GM18951 (cell line): Measurements from ENCODE around the gene OCLN.
"Not testable (repeated sequence)": the region's sequence is repeated elsewhere in the genome, so short reads cannot be mapped to it uniquely, and the experiment has no call there.

Source experiments
- POLR2A ChIP-seq: IDR thresholded peaks from 4 replicates; pipeline ENCODE4 v1.6.1; 2011; ENCODE audit warnings: mild to moderate bottlenecking; ENCODE audit not compliant: insufficient read length, insufficient read depth; ENCODE audit errors: extremely low read depth
- in situ Hi-C: fragments of 300-500 bp; cut with MboI; formaldehyde crosslinking; loops from one replicate; pipeline ENCODE4 v1.12.0; 2022; ENCODE audit warnings: low sequenced_read_pairs, mixed read lengths, inconsistent platforms; ENCODE audit not compliant: unreplicated experiment

The OCLN gene

GRCh38 chr5:69528035-69528434, 35.4 kb downstream of the OCLN start:
- in situ Hi-C loops: no loop called here
- TF ChIP-seq POLR2A: no peak

GRCh38 chr5:69528609-69529008, 36.0 kb downstream of the OCLN start:
- in situ Hi-C loops: no loop called here
- no peak for TF ChIP-seq POLR2A

- in situ Hi-C loops: loop anchor here (10.0 kb wide), 1 partner anchor 1564 kb away; no protein-coding TSS in a partner anchor
- TF ChIP-seq POLR2A: no peak
These were observed 38.2 kb downstream of the OCLN start for GRCh38 chr5:69530561-69531405.

GRCh38 chr5:69531406-69531801, 38.8 kb downstream of the OCLN start:
- no peak for TF ChIP-seq POLR2A
- in situ Hi-C loops: loop anchor here (10.0 kb wide), 1 partner anchor 1563 kb away; no protein-coding TSS in a partner anchor

GRCh38 chr5:69537911-69538310, 45.3 kb downstream of the OCLN start:
- in situ Hi-C loops: loop anchor here (10.0 kb wide), 1 partner anchor 1557 kb away; no protein-coding TSS in a partner anchor

GRCh38 chr5:69538735-69539134, 46.1 kb downstream of the OCLN start:
- in situ Hi-C loops: loop anchor here (10.0 kb wide), 1 partner anchor 1556 kb away; no protein-coding TSS in a partner anchor

- in situ Hi-C loops: not testable (repeated sequence)
These were observed 48.8 kb downstream of the OCLN start for GRCh38 chr5:69541347-69541746.

- in situ Hi-C loops: not testable (repeated sequence)
These were observed 50.4 kb downstream of the OCLN start for GRCh38 chr5:69542838-69543618.

GRCh38 chr5:69544602-69545001, 52.0 kb downstream of the OCLN start:
- in situ Hi-C loops: not testable (repeated sequence)

- in situ Hi-C loops: not testable (repeated sequence)
- peak; percentile 38 for TF ChIP-seq POLR2A
These were observed 67.3 kb downstream of the OCLN start, which contains the start of gene GTF2H2C for GRCh38 chr5:69559908-69560330. Gene GTF2H2C, plus strand, starts transcription at chr5:69560191. Its CDS starts 4,942 bp downstream, at chr5:69565133.

GRCh38 chr5:69560587-69561431, 68.2 kb downstream of the OCLN start:
- in situ Hi-C loops: not testable (repeated sequence)

GRCh38 chr5:69566172-69566571, 73.6 kb downstream of the OCLN start:
- in situ Hi-C loops: not testable (repeated sequence)

- in situ Hi-C loops: not testable (repeated sequence)
These were observed 75.5 kb downstream of the OCLN start for GRCh38 chr5:69568072-69568471.

- in situ Hi-C loops: not testable (repeated sequence)
These were observed 90.8 kb downstream of the OCLN start for GRCh38 chr5:69583356-69583755.

GRCh38 chr5:69596114-69596840, 103.7 kb downstream of the OCLN start:
- in situ Hi-C loops: not testable (repeated sequence)

GRCh38 chr5:69601947-69602346, 109.4 kb downstream of the OCLN start:
- in situ Hi-C loops: not testable (repeated sequence)

GRCh38 chr5:69606839-69607238, 114.2 kb downstream of the OCLN start:
- in situ Hi-C loops: not testable (repeated sequence)
